Activated CD8-positive, alpha-beta memory T cell treated with anti-CD3 and anti-CD28 coated beads, Interleukin-2, amount 10 ng/mL, durations not matched to agents 7 days and 5 days (primary cell): ENCODE results near the gene OR12D2. TPM values are rescaled to one million over a fixed set of nuclear protein-coding genes. Genes with fewer than 3 reads are reported as not detected.
"Not testable (repeated sequence)": the region's sequence is repeated elsewhere in the genome, so short reads cannot be mapped to it uniquely, and the experiment has no call there.

Source experiments
- ATAC-seq: fragments of 150-1000 bp; cut with Tn5 transposase; one replicate; pipeline ENCODE4 v1.10.0; 2021; ENCODE audit warnings: moderate library complexity
- CTCF ChIA-PET: fragments of 350-600 bp; sonication (Branson Sonifier 250); formaldehyde crosslinking; loops from one replicate; lab custom pipeline; 2021; ENCODE audit warnings: antibody characterized with exemption; lab: Charles Lee
- DNase-seq: peaks from one replicate; pipeline ENCODE4 v3.0.0-alpha.2; 2020
- H3K27ac Mint-ChIP-seq: one replicate; pipeline ENCODE4 v1.8.0; 2021; ENCODE audit warnings: mild to moderate bottlenecking, mixed read lengths
- H3K27me3 Mint-ChIP-seq: one replicate; pipeline ENCODE4 v1.8.0; 2021; ENCODE audit warnings: mixed read lengths
- H3K36me3 Mint-ChIP-seq: one replicate; pipeline ENCODE4 v1.8.0; 2021; ENCODE audit warnings: mild to moderate bottlenecking, mixed read lengths
- H3K4me1 Mint-ChIP-seq: one replicate; pipeline ENCODE4 v1.8.0; 2021; ENCODE audit warnings: mixed read lengths
- H3K4me3 Mint-ChIP-seq: one replicate; pipeline ENCODE4 v1.8.0; 2021; ENCODE audit warnings: mild to moderate bottlenecking, moderate library complexity, mixed read lengths
- H3K9me3 Mint-ChIP-seq: one replicate; pipeline ENCODE4 v1.8.0; 2022; ENCODE audit warnings: low read depth, mixed read lengths
- total RNA-seq, 2 experiments: library from RNA; stranded (reverse); gene quantifications; one replicate each; pipeline ENCODE4 v1.2.3, GENCODE V29; 2021

OR12D2 gene
- total RNA-seq, 2 experiments from 2014 or later: not detected

- CTCF ChIA-PET: no interaction called here
- ATAC-seq: no peak
- Mint-ChIP-seq H3K27me3 (peaks cover 27% of the 10 kb centered on the region), H3K36me3 (no peaks in the 10 kb centered on the region), H3K27ac (no peak overlapping the region), H3K4me1 (peaks cover 3% of the 10 kb centered on the region), H3K4me3 (no peak overlapping the region), H3K9me3 (no peaks in the 10 kb centered on the region)
- DNase-seq: no peak
Measured at GRCh38 chr6:29425075-29425474, 29.6 kb downstream of the OR12D2 start.

- ATAC-seq: no peak
- Mint-ChIP-seq H3K4me1 (peaks cover 3% of the 10 kb centered on the region), H3K27ac (no peak overlapping the region), H3K4me3 (no peak overlapping the region), H3K9me3 (no peaks in the 10 kb centered on the region), H3K27me3 (peaks cover 28% of the 10 kb centered on the region), H3K36me3 (no peaks in the 10 kb centered on the region)
- DNase-seq: no peak
- CTCF ChIA-PET: no interaction called here
Measured at GRCh38 chr6:29426654-29427053, 31.2 kb downstream of the OR12D2 start.

- H3K9me3 Mint-ChIP-seq, H3K4me1 Mint-ChIP-seq, H3K4me3 Mint-ChIP-seq, H3K36me3 Mint-ChIP-seq, DNase-seq, CTCF ChIA-PET, ATAC-seq, H3K27ac Mint-ChIP-seq: not testable (repeated sequence)
- H3K27me3 Mint-ChIP-seq: peaks cover 40% of the 10 kb centered on the region
Measured at GRCh38 chr6:29436730-29437129, 41.3 kb downstream of the OR12D2 start.

GRCh38 chr6:29439006-29439405, 43.6 kb downstream of the OR12D2 start, which contains the start of gene OR10C1:
Gene OR10C1, plus strand, starts transcription at chr6:29439306. Its CDS starts 710 bp downstream, at chr6:29440016.
- Mint-ChIP-seq H3K9me3 (no peaks in the 10 kb centered on the region), H3K36me3 (no peaks in the 10 kb centered on the region), H3K27me3 (peaks cover 35% of the 10 kb centered on the region), H3K27ac (no peak within 1 kb of the TSS), H3K4me1 (no peaks in the 10 kb centered on the region), H3K4me3 (no peak within 1 kb of the TSS)
- no peak for ATAC-seq
- CTCF ChIA-PET: interaction anchor here (0.6 kb wide), 1 partner anchor 214 kb away, joined by 3 read pairs; no protein-coding TSS in a partner anchor
- DNase-seq: no peak

- Mint-ChIP-seq H3K4me1 (no peaks in the 10 kb centered on the region), H3K36me3 (no peaks in the 10 kb centered on the region), H3K9me3 (no peaks in the 10 kb centered on the region), H3K27ac (no peak overlapping the region), H3K27me3 (peaks cover 39% of the 10 kb centered on the region), H3K4me3 (no peak overlapping the region)
- no peak for ATAC-seq
- no peak for DNase-seq
- CTCF ChIA-PET: no interaction called here
Measured at GRCh38 chr6:29442719-29443118, 47.3 kb downstream of the OR12D2 start.

- H3K4me1 Mint-ChIP-seq, CTCF ChIA-PET, DNase-seq, H3K36me3 Mint-ChIP-seq, H3K9me3 Mint-ChIP-seq, ATAC-seq, H3K4me3 Mint-ChIP-seq, H3K27ac Mint-ChIP-seq: not testable (repeated sequence)
- H3K27me3 Mint-ChIP-seq: peaks cover 34% of the 10 kb centered on the region
Measured at GRCh38 chr6:29444031-29444430, 48.6 kb downstream of the OR12D2 start.

Other genes with a start within 250 kb of the OR12D2 start
- gene OR2J2, start 224.7 kb upstream of the OR12D2 start, total RNA-seq: not detected
- gene OR14J1, start 93.9 kb upstream of the OR12D2 start, total RNA-seq: not detected
- not detected for gene OR5V1, start 26.8 kb upstream of the OR12D2 start, total RNA-seq
- gene OR12D3, start 20.3 kb upstream of the OR12D2 start, total RNA-seq: not detected
- gene OR12D1, start 19.3 kb downstream of the OR12D2 start, total RNA-seq: not detected
- gene OR10C1, start 43.7 kb downstream of the OR12D2 start, total RNA-seq: not detected
- not detected for gene OR11A1, start 61.4 kb downstream of the OR12D2 start, total RNA-seq
- not detected for gene OR2H1, start 61.5 kb downstream of the OR12D2 start, total RNA-seq
- gene MAS1L, start 92.3 kb downstream of the OR12D2 start, total RNA-seq: not detected
- gene UBD, start 164.1 kb downstream of the OR12D2 start, total RNA-seq: 1 to 10 TPM in 1 of 2 experiments, not detected in 1; 1.6 TPM
- not detected for gene OR2H2, start 189.5 kb downstream of the OR12D2 start, total RNA-seq
- gene GABBR1, start 237.6 kb downstream of the OR12D2 start, total RNA-seq: 1 to 10 TPM; 6.0 to 8.1 TPM